ENCODE results near the gene RPL31.

GRCh38 chr2:101022221-101022620, 20.1 kb downstream of the RPL31 start:
- TF ChIP-seq ZNF274 (IDR thresholded peaks at IDR 0.05; ENCODE audit: low read depth, low read length) (no peak), SUZ12 (IDR thresholded peaks at IDR 0.05; ENCODE audit: extremely low read depth, insufficient read depth, insufficient read length) (no peak)

Data from NT2/D1 (cell line).